Measurements from ENCODE around the gene CFTR.

CFTR gene

GRCh38 chr7:117654780-117655179 lies 175.0 kb downstream of the CFTR start:
- no peak for DNase-seq

GRCh38 chr7:117656806-117657205 lies 177.0 kb downstream of the CFTR start:
- DNase-seq: no peak

GRCh38 chr7:117659531-117660011 lies 179.7 kb downstream of the CFTR start:
- DNase-seq: no peak

GRCh38 chr7:117661328-117661727 lies 181.5 kb downstream of the CFTR start:
- no peak for DNase-seq

GRCh38 chr7:117664047-117664446 lies 184.2 kb downstream of the CFTR start:
- no peak for DNase-seq

GRCh38 chr7:117665368-117665767 lies 185.5 kb downstream of the CFTR start:
- DNase-seq: no peak

GRCh38 chr7:117666031-117666430 lies 186.2 kb downstream of the CFTR start:
- no peak for DNase-seq

- DNase-seq: no peak
Observed at GRCh38 chr7:117666689-117667088, 186.9 kb downstream of the CFTR start.

GRCh38 chr7:117667456-117667855 lies 187.6 kb downstream of the CFTR start:
- DNase-seq: no peak

- DNase-seq: no peak
Observed at GRCh38 chr7:117669818-117670217, 190.0 kb downstream of the CFTR start.

GRCh38 chr7:117672453-117672852 lies 192.6 kb downstream of the CFTR start:
- DNase-seq: no peak

GRCh38 chr7:117673367-117673766 lies 193.5 kb downstream of the CFTR start:
- peak; percentile 59 for DNase-seq

GRCh38 chr7:117673839-117674238 lies 194.0 kb downstream of the CFTR start:
- peak; percentile 46 for DNase-seq

GRCh38 chr7:117674617-117675016 lies 194.8 kb downstream of the CFTR start:
- DNase-seq: no peak

- DNase-seq: no peak
Observed at GRCh38 chr7:117675497-117676435, 195.9 kb downstream of the CFTR start.

GRCh38 chr7:117679120-117679519 lies 199.3 kb downstream of the CFTR start:
- no peak for DNase-seq

GRCh38 chr7:117682681-117683385 lies 203.0 kb downstream of the CFTR start:
- DNase-seq: no peak

- DNase-seq: no peak
Observed at GRCh38 chr7:117683430-117684175, 203.8 kb downstream of the CFTR start.

GRCh38 chr7:117685795-117686194 lies 206.0 kb downstream of the CFTR start:
- no peak for DNase-seq

- no peak for DNase-seq
Observed at GRCh38 chr7:117686311-117686935, 206.6 kb downstream of the CFTR start.

GRCh38 chr7:117688126-117688525 lies 208.3 kb downstream of the CFTR start:
- no peak for DNase-seq

- no peak for DNase-seq
Observed at GRCh38 chr7:117689406-117689805, 209.6 kb downstream of the CFTR start.

GRCh38 chr7:117690147-117690546 lies 210.3 kb downstream of the CFTR start:
- DNase-seq: no peak
